Inflammatory macrophage treated with lipopolysaccharide for 1 hour (primary cell): ENCODE measurements around the gene C16orf87.
"Not testable (repeated sequence)": the region's sequence is repeated elsewhere in the genome, so short reads cannot be mapped to it uniquely, and the experiment has no call there.

Experiments
- DNase-seq, 2 donors: peaks; one replicate each; pipeline ENCODE4 v3.0.0-alpha.2; 2020 to 2022

Gene C16orf87

DNA sequence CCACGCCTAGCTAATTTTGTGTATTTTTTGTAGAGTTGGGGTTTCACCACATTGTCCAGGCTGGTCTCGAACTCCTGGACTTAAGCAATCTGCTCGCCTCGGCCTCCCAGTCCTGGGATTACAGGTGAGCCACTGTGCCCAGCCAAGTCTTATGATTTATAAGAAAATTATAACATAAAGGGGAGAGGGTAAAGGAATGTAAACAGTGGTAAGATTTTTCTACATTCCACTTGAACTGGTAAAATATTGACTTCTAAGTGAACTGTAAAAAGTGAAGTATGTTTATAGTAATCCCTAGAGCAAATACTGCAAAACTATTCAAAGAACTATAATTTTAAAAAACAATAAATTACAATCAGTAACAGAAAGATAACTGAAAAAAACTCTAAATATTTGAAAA is 33.5 kb downstream of the C16orf87 start:
- DNase-seq, result no peak

DNA sequence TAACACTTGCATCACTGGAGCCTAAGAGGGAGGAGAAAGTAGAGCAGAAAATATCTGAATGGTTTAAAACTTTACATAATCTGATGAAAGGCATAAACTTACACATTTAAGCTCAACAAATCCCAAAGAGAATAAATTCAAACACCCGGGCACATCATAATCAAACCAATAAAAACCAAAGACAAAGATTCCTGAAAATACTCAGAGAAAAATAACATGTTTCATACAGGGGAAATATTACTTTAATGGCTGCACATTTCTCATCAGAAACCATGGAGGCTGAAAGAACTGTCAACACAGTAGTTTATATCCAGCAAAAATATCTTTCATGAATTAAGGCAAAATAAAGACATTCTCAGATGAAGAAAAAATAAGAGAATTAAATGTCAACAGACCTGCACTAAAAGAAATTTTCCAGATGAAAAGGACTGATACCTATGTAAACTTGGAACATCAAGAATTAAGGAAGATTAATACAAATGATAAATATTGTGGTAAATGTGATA is 34.2 kb downstream of the C16orf87 start:
- no peak for DNase-seq

DNA sequence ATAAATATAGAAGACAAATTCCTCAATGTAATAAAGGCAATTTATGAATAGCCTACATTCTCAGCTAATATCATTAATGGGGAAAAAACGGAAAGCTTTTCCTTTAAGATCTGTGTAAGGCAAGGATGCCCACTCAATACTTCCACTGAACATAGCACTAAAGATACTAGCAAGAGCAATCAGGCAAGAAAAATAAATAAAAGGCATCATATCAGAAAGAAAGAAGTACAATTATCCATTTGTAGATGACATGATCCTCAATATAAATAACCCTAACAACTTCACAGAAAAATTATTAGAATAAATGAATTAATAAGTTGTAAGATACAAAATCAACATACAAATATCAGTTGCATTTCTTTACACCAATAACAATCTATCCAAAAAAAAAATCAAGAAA is 37.1 kb downstream of the C16orf87 start:
- no peak for DNase-seq

- DNase-seq, result no peak
Measured at GRCh38 chr16:46790599-46791270, 40.2 kb downstream of the C16orf87 start.

- peak; percentile 43 to 69 for DNase-seq
Measured at GRCh38 chr16:46789499-46790414, 41.2 kb downstream of the C16orf87 start.

GRCh38 chr16:46788891-46789474 is 42.0 kb downstream of the C16orf87 start:
- DNase-seq, result peak; percentile 25 to 28

DNA sequence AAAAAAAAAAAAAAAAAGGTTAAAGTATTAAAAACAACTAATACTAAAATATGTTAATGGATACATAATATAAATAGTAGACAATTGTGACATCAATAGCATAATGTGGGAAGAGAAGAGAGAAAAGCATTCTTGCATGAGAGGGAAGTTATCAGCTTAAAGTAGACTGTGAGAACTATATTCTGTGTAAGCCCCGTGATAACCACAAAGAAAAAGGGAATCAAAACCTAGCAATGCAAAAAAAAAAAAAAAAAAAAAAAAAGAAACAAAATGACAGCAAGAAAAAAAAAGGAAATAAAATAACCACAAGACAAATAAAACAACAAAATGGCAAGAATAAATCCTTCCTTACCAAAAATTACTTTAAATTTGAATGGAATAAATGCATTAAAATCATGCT is 43.1 kb downstream of the C16orf87 start:
- DNase-seq, result peak; percentile 47 to 75

- no peak for DNase-seq
Measured at GRCh38 chr16:46785076-46785845, 45.7 kb downstream of the C16orf87 start.

DNA sequence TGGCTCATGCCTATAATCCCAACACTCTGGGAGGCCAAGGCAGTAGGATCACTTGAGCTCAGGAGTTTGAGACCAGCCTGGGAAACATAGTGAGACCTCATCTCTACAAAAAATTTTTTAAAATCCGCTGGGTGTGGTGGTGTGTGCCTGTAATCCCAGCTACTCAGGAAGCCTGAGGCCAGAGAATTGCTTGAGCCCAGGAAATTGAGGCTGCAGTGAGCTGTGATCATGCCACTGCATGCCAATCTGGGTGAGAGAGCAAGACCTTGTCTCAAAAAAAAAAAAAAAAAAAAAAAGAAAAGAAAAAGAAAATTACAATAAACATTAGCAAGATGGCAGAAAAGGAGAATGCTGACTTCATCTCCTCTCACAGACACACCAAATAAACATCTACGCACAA is 46.4 kb downstream of the C16orf87 start:
- not testable (repeated sequence) for DNase-seq

GRCh38 chr16:46783800-46784199 is 47.2 kb downstream of the C16orf87 start:
- DNase-seq, result no peak

- DNase-seq, result no peak
Measured at GRCh38 chr16:46782320-46782719, 48.7 kb downstream of the C16orf87 start.

GRCh38 chr16:46777804-46778203 is 53.2 kb downstream of the C16orf87 start:
- DNase-seq, result no peak

DNA sequence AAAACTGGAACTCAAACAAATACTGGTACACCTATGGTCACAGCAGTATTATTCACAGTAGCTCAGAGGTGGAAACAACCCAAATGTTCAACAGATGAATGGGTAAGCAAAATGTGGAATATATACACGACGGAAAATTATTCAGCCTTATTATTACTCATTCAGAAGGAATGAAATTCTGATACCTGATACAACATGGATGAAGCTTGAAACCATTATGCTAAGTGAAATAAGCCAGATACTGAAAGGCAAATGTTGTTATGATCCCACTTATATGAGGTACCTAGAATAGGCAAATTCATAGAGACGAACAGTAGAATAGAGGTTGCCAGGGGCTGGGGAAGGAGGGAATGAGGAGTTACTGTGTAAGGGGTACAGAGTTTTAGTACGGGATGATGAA is 55.8 kb downstream of the C16orf87 start:
- no peak for DNase-seq

DNA sequence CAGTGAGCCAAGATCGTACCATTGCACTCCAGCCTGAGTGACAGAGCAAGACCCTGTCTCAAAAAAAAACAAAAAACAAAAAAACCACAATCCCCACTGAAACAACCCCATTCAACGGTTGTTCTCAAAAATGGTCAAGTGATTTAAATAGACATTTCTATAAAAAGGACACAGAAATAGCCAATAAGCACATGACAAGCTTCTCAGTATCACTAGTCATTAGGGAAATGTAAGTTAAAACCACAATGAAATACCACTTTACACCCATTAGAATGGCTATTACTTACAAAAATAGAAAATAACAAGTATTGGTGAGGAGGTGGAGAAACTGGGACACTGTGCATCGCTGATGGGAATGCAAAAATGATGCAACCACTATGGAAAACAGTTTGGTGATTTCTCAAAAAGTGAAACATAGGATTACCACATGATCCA is 56.2 kb downstream of the C16orf87 start:
- peak; percentile 22 to 73 for DNase-seq

DNA sequence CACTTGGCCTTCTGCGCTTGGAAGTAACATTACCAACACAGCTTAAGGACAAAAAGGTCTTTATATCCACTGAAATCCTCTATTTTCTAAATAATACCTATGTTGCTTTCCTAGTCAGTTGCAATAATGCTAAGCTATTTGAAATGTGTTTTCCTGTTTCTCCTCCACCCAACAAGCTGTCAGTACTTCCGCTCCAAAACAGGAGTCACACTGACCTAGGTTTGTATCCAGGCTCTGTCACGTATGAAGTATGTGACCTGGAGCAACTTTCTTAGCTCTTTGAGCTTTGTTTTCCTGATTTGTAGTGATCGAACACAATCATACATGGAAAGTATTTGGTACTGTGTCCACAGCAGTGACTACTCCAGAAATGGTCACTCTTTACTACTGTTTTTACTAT is 58.5 kb downstream of the C16orf87 start:
- no peak for DNase-seq

DNA sequence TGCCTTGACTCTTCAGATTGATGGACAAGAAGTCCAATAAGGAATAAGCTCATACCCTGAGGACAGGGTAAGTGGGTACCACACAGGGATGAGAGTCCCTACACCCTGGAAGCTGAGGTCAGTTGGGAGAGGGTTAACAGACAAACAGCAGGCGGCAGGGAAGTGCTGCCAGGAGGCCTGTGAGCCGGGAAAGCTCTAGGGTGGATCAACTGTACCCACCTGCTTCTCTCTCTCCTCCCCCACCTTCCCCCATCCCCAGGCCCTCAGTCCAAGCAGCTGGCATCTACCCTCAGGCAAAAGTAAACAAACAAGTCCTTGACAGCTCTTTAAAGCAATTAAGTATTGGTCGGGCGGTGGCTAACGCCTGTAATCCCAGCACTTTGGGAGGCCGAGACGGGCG is 62.2 kb downstream of the C16orf87 start:
- no peak for DNase-seq

- no peak for DNase-seq
Measured at GRCh38 chr16:46765050-46765449, 65.9 kb downstream of the C16orf87 start.

GRCh38 chr16:46763147-46763546 is 67.8 kb downstream of the C16orf87 start:
- DNase-seq, result no peak

- DNase-seq, result no peak
Measured at GRCh38 chr16:46762583-46762982, 68.4 kb downstream of the C16orf87 start.

- no peak for DNase-seq
Measured at GRCh38 chr16:46759309-46759708, 71.7 kb downstream of the C16orf87 start.

- DNase-seq, result no peak
Measured at GRCh38 chr16:46757339-46758050, 73.5 kb downstream of the C16orf87 start.

- DNase-seq, result no peak
Measured at GRCh38 chr16:46756772-46757171, 74.2 kb downstream of the C16orf87 start.
